HepG2 (cell line): ENCODE data around the gene GFRAL.
"Not testable (repeated sequence)": the region's sequence is repeated elsewhere in the genome, so short reads cannot be mapped to it uniquely, and the experiment has no call there.

Experiments used
- CTCF ChIP-seq: sonication (generic); formaldehyde crosslinking; IDR thresholded peaks from 2 replicates; pipeline ENCODE4 v1.5.0; 2020; ENCODE audit warnings: mild to moderate bottlenecking, missing genetic modification reagents, moderate library complexity
- EP300 ChIP-seq, 3 experiments: sonication (generic) in 1 of 3; formaldehyde crosslinking in 1 of 3; IDR thresholded peaks; 2 replicates each; pipeline versions ENCODE4 v1.5.1 to v1.6.1; 2011 to 2020; ENCODE audit warnings: low read depth in 2 of 3, low read length in 2 of 3, borderline replicate concordance in 1 of 3, improper control_type of control experiment in 1 of 3, mild to moderate bottlenecking in 1 of 3, missing genetic modification reagents in 1 of 3, moderate library complexity in 1 of 3
- HHEX ChIP-seq: IDR thresholded peaks from 2 replicates; pipeline ENCODE4 v1.6.1; 2016; ENCODE audit warnings: control low read depth
- PBX3 ChIP-seq: sonication (generic); formaldehyde crosslinking; IDR thresholded peaks from 2 replicates; pipeline ENCODE4 v1.8.1; 2023; ENCODE audit warnings: missing genetic modification reagents, inconsistent platforms, borderline replicate concordance
- SP1 ChIP-seq, 2 experiments: fragments of 450-650 bp in 1 of 2; sonication (generic) in 1 of 2; formaldehyde crosslinking in 1 of 2; IDR thresholded peaks; 2 replicates each; pipeline versions ENCODE4 v1.4.0 to v1.6.1; 2016 to 2020; ENCODE audit warnings: missing genetic modification reagents in 1 of 2
- STAT6 ChIP-seq: sonication (generic); formaldehyde crosslinking; IDR thresholded peaks from 2 replicates; pipeline ENCODE4 v1.4.0; 2020; ENCODE audit warnings: missing genetic modification reagents, mild to moderate bottlenecking, borderline replicate concordance
- USF2 ChIP-seq, 2 experiments: sonication (generic) in 1 of 2; formaldehyde crosslinking in 1 of 2; IDR thresholded peaks; 2 replicates each; pipeline versions ENCODE4 v1.5.1 to v1.6.1; 2011 to 2020; ENCODE audit warnings: borderline replicate concordance in 1 of 2, low read depth in 1 of 2, low read length in 1 of 2, mild to moderate bottlenecking in 1 of 2, missing genetic modification reagents in 1 of 2, moderate library complexity in 1 of 2
- ZFP41 ChIP-seq: sonication (generic); formaldehyde crosslinking; IDR thresholded peaks from 2 replicates; pipeline ENCODE4 v1.4.0; 2020; ENCODE audit warnings: mild to moderate bottlenecking, missing genetic modification reagents, borderline replicate concordance
- ZNF451 ChIP-seq: sonication (generic); formaldehyde crosslinking; IDR thresholded peaks from 2 replicates; pipeline ENCODE4 v1.5.0; 2020; ENCODE audit warnings: mild to moderate bottlenecking, missing genetic modification reagents

- not testable (repeated sequence) for TF ChIP-seq HHEX; ZFP41 (CRISPR knock-in tag); EP300 (IDR thresholded peaks at IDR 0.05; ENCODE audit: low read depth in 2 of 2, low read length in 2 of 2); EP300 (CRISPR knock-in tag; IDR thresholded peaks at IDR 0.05; ENCODE audit: borderline replicate concordance); SP1 (IDR thresholded peaks at IDR 0.05); SP1 (CRISPR knock-in tag; IDR thresholded peaks at IDR 0.05); PBX3 (CRISPR knock-in tag); CTCF (CRISPR knock-in tag); USF2 (IDR thresholded peaks at IDR 0.05; ENCODE audit: low read depth, low read length); USF2 (CRISPR knock-in tag; IDR thresholded peaks at IDR 0.05; ENCODE audit: borderline replicate concordance); ZNF451 (CRISPR knock-in tag); STAT6
Observed at GRCh38 chr6:55297214-55297613, 30.1 kb upstream of the GFRAL start.
